Activated CD4-positive, CD25-positive, alpha-beta regulatory T cell treated with anti-CD3 and anti-CD28 coated beads, Interleukin-2, amount 50 U/mL, for 16 hours (primary cell): Measurements from ENCODE around the gene ARL4C.

Experiments
- DNase-seq: peaks from one replicate; pipeline ENCODE4 v3.0.0-alpha.2; 2020; ENCODE audit warnings: low read depth, low spot score

Gene ARL4C

GRCh38 chr2:234447189-234447588 is 49.7 kb downstream of the ARL4C start:
- no peak for DNase-seq

DNA sequence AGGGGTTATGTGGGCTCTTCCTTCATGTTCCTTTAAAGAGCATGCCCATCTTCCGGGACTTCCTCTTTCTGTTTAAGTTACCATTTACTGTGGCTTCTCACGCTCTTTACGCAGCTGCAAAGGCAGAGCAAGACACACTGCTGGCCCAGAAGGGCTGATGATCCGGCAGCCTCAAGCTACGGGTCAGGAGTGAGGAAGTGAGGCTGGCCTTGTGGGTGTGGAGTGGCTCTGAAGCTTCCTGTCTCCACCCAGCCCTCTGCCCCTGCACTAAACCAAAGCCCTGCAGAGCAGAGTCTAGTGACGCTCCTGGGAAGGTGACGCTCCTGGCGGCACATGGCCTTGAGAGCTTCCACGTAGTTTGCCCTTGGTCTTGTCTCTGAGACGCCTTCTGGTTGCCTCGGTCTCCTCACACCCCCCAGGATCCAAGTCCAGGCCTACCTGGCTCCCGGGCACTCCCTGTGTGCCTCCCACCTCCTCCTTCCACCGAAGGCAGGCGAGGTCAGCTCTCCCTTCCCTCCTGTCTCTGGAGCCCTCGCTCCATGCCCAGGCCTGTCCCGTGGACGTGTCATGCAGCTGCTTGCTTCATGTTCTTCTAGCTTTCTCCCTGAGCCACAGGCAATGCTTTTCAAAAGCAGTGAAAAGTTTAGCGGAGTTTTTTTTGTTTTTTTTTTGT is 50.3 kb downstream of the ARL4C start:
- DNase-seq, result peak; percentile 52

GRCh38 chr2:234444893-234445292 is 52.0 kb downstream of the ARL4C start:
- DNase-seq, result no peak

DNA sequence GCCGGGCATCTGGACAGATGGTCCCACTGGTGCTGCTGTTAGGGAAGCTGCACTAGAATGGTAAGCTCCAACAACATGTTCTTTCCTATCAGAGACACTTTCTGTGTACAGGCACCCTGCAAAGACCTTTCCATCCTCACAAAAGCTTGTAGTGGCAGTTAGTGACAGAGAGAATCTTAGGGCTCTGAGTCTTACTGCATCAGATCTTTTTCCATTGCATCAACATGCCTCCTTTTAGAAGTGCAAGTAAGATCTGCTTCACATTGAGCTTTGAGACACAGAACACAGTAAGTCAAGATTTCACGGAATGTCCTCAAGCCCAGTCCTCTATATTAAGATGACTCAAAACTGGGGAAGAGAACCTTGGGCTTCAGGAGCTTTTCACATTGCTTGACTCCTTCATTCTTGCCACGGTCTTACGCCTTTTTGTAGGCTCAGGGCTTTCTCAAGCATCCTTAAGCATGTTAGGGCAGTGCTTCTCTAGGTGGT is 52.6 kb downstream of the ARL4C start:
- DNase-seq, result no peak
